Measurements from ENCODE around the gene WRAP53.

The WRAP53 gene

GRCh38 chr17:7745748-7746470 is 57.6 kb downstream of the WRAP53 start:
- DNase-seq = no peak

- DNase-seq = no peak
Measured at GRCh38 chr17:7747635-7748071, 59.4 kb downstream of the WRAP53 start.

GRCh38 chr17:7748076-7748775 is 59.9 kb downstream of the WRAP53 start:
- no peak for DNase-seq

GRCh38 chr17:7750321-7750821 is 62.1 kb downstream of the WRAP53 start:
- no peak for DNase-seq

Data from effector CD8-positive, alpha-beta T cell (primary cell).